NCI-H2171 (cell line): Measurements from ENCODE around the gene PCNT.
A peak's percentile ranks its signal among the peaks of the same experiment; 100 is the strongest.

ENCODE experiments used
- DNase-seq: peaks from one replicate; lab custom pipeline; 2025; lab: John Stamatoyannopoulos, UW

Gene PCNT, protein sequence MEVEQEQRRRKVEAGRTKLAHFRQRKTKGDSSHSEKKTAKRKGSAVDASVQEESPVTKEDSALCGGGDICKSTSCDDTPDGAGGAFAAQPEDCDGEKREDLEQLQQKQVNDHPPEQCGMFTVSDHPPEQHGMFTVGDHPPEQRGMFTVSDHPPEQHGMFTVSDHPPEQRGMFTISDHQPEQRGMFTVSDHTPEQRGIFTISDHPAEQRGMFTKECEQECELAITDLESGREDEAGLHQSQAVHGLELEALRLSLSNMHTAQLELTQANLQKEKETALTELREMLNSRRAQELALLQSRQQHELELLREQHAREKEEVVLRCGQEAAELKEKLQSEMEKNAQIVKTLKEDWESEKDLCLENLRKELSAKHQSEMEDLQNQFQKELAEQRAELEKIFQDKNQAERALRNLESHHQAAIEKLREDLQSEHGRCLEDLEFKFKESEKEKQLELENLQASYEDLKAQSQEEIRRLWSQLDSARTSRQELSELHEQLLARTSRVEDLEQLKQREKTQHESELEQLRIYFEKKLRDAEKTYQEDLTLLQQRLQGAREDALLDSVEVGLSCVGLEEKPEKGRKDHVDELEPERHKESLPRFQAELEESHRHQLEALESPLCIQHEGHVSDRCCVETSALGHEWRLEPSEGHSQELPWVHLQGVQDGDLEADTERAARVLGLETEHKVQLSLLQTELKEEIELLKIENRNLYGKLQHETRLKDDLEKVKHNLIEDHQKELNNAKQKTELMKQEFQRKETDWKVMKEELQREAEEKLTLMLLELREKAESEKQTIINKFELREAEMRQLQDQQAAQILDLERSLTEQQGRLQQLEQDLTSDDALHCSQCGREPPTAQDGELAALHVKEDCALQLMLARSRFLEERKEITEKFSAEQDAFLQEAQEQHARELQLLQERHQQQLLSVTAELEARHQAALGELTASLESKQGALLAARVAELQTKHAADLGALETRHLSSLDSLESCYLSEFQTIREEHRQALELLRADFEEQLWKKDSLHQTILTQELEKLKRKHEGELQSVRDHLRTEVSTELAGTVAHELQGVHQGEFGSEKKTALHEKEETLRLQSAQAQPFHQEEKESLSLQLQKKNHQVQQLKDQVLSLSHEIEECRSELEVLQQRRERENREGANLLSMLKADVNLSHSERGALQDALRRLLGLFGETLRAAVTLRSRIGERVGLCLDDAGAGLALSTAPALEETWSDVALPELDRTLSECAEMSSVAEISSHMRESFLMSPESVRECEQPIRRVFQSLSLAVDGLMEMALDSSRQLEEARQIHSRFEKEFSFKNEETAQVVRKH (N-terminal part only)

DNA sequence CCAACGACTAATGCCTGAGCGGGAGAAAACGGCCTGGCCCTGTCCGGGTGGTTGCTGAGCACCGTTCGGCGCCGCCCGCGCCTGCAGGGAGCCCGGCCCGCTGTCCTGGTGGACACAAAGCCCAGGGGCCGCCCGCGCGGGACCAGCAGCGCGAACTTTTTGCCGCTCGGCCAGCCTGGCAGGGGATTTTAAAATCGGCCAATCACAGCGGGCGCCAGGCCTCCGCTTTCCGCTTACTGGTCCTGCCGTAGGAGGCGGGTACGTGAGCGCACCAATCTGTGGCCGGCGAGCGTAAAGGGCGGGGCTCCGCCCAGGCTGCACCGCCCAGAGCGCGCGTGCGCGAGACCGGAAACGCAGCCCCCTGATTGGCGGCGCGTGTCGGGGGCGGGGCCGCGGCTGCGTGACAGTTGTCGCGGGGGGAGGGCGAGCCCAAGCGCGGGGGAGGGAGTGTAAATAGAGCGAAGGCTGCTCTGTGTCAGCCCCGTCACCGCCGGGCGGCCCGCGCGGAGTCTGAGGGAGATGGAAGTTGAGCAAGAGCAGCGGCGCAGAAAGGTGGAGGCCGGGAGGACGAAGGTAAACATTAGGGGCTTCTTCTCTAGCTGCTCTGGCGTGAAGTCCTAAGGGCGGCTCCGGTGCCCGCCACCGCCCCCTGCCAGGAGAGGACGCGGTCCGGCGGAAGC, at the start of gene PCNT, which contains the start of gene C21orf58:
TSS of gene PCNT (plus strand) at position 447 of the 680 bp plus-strand sequence. CDS start at position 520, 73 bp downstream.
TSS of gene C21orf58 (minus strand) at position 161 of the 680 bp plus-strand sequence. CDS start 1,132 bp downstream, outside the sequence.
- peak; percentile 96 for DNase-seq

DNA sequence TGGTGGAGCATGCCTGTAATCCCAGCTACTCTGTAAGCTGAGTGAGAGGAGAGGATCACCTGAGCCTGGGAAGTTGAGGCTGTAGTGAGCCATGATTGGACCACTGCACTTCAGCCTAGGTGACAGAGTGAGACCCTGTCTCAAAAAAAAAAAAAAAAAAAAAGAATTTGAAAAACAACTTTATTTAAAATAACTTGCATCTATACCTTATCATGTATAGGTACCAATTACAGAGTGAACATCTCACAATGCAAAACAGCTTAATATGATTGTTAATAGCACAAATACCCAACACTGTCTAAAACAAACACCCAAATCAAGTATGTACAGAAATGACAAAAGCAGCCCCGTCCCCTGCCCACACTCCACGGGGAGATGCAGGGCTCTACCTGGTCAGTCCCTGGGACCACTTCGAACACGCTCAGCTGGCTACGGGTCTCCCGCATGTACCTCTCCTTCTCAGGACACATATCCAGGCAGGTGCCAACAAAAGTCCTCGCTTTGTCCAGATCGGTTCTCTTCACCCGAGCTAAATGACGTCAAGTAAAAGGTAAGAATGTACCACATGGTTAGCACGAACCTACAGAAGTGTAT, 49.1 kb upstream of the PCNT start:
- DNase-seq: no peak

DNA sequence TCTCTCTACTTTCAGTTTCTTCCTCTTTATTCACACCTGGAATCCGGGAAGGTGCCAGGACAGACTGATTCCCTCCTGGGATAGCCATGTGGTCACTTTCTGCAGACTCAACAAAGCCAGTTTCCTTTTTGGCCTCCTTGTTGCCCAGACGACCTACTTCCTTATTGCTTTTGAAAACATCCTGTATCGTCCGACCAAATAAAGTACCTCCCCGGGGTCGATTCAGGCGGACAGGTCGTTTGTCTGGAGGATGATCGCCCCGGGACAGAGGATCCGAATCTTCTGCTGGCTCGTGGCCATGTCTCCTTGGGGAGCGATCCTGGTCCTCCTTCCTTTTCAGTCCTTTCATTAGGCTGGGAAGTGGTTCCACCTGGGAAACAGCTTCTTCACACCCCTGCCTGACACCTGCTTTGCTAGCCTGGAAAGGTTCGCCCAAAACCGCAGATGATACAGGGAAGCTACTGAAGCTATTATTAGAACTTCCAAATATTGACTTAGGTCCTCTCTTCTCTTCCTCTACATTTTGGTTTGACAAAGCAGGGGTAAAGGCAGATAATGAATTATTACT, 39.8 kb upstream of the PCNT start:
- DNase-seq: no peak

DNA sequence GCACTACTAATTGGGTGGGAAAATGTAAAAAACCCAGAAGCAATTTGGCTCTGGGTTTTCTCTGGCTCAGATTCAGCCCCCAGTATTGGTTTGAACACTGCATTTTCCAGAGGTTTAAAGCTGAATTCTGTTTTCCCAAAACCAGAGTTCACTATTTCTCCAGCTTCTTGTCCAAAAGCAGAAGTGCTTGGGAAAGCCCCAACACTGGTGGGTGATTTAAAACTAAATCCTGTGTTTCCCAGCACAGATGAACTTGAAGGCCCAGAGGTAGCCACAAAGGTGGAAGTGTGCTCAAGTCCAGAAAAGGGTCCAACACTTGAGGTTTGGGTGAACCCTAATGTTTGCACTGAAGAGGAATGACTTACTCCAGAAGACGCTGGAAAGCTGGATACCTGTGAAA, 39.2 kb upstream of the PCNT start:
- DNase-seq: no peak

DNA sequence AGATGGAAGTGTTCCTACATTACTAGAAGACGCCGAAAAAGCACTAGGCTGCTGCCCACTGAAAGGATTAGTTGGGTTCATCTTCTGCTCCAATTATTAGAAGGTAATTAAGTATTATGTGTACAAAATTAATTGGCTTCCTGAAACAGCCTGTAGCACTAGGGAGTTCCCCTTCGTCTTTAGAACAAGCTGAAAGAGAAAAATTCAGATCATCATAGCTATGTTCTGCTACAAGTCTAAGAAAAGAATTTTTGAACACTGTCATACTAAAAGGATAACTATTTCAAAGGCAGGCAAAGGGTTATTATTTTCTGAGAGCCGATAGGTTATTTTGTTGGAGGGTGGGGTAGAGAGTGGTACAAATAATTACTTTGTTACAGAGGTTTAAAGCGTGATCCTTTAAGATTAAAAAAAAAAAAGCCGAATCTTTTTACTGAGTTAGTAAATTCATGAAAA, 38.7 kb upstream of the PCNT start, which contains the start of gene MCM3AP:
TSS of gene MCM3AP (minus strand) at position 406 of the 456 bp plus-strand sequence. CDS start at position 81, 325 bp downstream.
- DNase-seq: no peak

DNA sequence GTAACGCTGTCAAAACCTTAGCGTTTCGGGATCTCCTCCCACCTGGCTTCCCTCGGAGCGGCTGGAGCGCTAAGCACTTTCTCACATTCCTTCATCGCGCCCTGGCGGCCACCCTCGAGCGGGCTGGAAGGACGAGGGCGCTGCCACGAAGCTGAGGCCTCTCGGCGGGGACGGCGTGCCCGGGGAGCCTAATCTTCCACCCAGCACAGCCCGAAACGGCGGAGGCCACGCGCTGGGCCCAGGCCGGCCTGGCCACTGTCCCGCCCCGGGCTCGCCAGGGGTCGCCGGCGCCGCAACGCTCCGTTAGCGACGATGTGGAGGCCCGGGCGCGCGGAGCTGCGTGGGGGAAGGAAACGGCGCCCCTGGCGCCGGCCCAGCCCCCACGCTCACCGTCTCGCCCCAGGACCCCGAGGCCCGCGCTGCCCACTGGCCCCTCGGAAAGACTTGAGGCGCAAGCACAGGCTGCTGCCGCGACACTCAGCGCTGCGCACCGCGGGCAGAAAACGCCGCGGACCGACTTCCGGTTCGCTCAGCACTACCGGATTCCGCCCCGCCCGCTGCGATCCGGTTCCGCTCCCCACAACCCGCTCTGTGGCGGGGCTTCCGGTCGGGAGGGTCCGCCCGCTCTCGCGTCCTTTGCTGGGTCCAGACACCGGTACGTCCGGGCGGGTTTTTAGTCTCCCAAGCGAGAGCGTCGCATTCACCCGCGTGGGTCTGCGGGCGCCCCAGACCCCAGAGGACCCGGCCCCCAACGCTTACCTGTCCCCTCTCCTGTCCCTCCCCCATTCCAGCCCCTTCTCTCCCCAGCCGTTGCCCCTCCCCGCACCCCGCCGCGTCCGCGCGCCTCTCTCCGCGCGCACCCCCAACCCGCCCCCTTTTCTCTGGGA, 38.0 kb upstream of the PCNT start, which contains the start of gene YBEY:
TSS of gene YBEY (plus strand) at position 582 of the 887 bp plus-strand sequence. CDS start 572 bp downstream, outside the sequence.
- DNase-seq: peak; percentile 88

DNA sequence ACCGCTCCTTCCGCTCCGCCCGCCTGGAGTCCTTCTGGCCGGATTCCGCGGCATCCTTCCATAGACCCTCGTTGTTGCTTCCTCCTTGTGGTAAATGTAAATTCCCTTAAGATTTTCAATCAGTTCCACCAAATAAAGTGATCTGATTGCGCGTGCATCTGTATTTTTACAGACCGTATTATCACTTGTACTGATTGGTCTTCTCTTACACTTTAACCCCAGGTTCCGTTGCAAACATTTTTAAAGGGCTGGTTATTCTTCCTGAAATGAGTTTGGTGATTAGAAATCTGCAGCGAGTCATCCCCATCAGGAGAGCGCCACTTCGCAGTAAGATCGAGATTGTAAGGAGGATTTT, 37.3 kb upstream of the PCNT start:
- DNase-seq: no peak

DNA sequence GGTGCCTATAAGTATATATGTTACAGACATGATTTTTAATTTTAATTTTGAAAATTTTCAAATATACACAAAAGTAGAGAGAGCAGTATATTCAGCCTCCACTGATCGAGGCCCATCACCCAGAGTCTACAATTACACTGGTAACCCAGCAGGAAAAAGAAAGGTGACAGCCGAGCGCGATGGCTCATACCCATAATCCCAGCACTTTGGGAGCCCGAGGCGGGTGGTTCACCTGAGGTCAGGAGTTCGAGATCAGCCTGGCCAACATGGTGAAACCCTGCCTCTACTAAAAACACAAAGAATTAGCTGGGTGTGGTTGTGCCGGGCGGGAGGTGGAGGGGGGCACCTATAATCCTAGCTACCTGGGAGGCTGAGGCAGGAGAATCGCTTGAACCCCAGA, 36.4 kb upstream of the PCNT start:
- no peak for DNase-seq

DNA sequence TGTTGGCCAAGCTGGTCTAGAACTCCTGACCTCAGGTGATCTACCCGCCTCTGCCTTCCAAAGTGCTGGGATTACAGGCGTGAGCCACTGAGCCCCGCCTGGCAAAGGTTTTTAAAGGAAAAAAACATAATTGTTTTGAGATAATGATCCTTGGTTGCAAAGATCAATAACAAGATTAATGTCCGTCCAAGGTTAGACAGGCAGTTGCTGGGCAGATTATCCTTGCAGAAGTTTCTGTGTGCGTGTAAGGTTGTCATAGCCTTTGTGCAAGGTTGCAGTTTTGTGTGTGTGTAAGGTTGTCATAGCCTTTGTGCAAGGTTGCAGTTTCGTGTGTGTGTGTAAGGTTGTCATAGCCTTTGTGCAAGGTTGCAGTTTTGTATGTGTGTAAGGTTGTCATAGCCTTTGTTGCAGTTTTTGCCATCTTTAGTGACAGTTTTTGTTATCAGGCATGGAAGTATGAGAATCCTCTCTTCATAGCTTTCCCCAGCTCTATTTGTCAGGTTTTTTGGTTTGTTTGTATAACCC, 34.2 kb upstream of the PCNT start:
- DNase-seq: no peak

DNA sequence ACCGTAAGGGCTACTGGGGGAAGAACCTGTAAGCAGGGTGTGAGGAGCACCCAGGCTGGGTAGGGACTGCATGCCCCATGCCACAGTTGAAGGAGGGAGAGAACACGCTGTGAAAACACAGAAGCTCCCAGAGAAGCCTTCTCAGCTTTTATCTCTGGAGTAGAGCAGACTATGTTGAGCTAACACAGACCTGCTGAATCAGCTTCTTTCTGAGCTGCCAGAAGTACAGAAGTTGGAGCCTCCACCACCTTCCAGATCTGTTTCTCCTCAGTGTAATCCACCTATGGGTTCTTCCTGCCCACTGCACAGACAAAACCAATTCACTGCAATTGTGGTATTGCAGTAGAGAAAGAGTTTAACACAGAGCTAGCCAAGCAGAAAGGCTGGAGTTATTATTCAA, 32.4 kb upstream of the PCNT start:
- DNase-seq: no peak

DNA sequence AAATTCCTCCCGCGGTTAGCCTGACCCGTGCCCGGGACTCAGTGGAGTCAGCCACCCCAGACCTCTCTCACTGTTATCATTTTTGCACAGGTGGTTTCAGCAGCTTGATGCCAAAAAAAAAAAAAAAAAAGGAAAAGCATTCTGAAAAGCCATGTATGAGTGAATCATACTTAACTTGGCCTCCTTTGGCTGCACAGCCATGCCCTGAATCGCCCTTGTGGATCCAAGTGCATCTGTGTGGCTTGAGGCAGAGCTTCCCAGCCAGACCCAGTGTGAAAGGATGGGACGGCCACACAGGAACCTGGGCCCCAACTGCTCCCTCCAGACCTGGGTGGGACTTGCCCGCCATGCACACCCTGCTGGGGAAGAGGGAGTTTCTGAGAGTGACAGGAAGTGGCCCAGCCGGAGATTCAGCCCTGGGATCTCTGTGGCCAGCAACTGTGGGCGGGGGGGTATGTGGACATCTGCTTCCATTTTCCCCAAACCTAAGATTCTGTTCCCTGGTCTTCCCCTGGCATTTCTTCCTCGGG, 29.2 kb upstream of the PCNT start:
- DNase-seq: no peak

DNA sequence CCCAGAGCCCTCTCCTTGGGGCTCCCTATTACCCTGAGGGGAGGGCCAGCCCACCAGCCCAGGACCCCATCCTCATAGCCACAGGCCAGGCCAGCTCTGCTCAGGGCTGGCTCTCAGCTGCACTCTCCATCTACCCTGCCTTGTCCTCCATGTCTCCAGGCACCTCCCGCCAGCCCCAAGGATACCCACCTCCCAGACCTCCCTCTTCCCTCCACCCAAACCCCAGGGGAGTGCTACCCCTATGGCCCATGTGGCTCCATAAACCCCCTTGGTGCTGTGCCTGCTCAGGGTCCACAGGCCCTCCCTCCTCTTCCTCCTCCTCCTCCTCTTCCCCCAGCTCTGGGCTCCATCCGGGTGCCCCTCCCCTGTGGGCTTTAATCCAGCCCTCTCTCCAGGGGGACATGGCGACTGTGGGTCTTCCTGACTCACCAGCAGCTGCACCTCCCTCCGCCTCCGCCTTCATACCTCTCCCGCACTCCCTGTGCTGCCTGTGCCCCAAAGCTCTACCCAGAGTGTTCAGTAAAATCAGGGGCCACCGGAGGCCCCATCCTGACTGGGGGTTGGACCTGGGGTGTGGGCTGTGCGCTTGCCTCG, 28.7 kb upstream of the PCNT start:
- no peak for DNase-seq

DNA sequence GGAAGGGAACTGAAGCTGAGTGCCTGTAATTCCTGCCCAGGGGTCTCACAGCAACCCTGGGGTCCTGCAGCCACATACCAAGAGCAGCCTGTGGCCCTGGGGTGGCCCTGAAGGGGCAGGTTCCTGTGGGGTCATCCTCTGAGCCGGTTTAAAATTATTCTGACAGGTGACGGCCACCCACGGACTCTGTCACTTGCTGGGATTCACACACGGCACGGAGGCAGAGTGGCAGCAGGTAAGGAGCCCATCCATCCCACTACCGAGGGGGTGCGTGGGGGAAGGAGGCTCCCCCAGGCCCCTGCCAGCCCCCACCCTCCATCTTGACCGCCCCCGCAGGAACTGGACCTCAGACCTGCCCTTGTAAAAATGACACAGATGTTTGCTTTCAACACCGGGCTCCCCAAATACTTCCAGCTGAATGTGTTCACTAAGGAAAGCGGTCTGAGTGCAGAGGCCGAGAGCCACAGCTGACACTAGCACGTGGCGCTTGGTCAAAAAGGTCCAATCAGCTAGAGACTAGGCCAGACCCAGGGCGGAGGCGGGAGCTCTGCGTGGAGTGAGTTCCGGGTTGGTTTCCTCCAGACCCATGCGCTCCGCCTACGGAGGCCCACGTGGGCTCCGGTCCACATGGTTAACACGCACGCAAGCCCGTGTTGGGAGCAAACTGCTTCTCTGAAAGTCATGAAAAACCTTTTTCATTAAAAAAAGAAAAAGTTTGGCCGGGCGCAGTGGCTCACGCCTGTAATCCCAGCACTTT, 27.8 kb upstream of the PCNT start:
- DNase-seq: no peak

DNA sequence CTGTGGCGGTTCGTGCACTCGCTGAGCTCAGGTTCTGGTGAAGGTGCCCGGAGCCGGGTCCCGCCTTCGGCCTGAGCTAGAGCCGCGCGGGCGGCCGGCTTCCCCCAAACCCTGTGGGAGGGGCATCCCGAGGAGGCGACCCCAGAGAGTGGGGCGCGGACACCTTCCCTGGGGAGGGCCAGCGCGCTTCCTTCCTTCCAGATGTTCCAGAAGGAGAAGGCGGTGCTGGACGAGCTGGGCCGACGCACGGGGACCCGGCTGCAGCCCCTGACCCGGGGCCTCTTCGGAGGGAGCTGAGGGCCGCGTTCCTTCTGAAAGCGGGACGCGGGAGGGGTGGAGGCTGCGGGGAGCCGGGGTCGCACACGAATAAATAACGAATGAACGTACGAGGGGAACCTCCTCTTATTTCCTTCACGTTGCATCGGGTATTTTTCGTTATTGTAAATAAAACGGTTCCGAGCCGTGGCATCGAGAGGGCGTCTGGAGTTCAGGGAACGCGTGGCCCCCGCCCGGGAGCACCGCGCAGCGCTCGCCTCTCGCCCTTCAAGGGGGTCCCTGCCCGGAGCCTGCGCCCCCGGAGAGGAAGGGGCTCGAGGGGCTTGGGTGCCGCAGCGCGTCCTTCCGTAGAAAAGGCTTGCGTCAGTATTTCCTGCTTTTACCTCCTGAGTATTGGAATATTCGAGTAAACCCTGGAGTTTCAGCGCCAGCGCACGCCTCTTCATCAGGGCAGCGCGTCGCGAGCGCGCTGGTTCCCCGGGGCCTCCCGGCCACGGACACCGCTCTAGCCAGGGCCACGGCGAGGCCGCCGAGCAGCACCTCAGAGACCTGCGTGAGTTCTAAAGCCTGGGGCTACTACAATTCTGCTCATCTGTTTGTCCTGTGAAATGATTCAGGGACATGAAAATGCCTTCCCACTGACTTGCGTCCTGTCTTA, 26.4 kb upstream of the PCNT start:
- DNase-seq: no peak

DNA sequence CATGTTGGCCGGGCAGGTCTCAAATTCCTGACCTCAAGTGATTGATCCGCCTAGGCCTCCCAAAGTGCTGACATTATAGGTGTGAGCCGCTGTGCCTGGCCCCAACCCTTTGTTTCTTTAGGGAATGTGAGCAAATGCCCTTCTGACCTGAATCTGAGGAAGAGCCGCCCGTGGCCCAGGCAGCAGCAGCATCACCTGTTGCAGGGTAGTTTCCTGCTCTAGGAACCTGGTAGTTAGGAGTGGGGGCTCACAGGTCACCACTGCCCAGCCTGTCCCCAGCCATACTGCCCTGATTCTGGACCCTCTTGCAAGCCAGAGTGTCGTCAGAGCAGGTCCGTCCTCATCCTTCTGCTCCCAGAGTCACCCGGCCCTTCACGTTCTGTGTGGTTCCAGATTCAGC, 24.8 kb upstream of the PCNT start:
- no peak for DNase-seq

DNA sequence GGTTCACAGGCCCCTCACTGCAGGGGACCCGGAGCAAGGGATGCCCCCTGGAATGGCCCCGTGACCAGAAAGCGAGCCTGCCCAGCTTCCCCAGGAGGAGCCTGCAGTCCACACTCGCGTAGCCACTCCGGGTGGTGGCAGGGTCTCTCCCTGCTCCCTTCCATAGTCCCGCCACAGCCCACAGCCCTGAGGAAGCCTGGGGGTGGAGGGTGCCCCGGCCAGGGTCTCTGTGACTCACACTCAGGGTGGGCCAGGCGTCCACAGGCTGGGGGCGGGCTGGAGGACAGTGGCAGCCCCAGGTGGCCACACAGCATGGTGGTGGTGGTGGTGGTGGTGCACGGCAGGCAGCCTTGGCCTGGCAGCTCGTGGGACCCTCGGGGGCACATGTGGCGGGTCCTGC, 22.2 kb upstream of the PCNT start:
- DNase-seq: no peak

DNA sequence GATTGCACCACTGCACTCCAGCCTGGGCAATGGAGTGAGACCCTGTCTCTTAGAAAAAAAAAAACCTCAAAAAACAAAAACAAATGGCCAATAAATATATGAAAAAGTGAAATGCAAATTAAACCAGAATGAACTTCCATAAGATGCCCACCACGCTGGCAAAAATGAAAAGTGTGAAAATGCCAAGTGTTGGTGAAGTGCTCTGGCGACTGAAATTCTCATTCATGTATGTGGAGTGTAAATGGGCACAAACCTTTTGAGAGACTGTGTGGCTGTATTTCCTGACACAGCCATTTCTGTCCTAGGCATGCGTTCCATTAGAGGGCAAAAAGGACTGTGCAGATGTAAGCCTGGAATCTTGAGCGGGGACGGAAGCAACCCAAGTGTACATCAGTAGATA, 19.5 kb upstream of the PCNT start:
- DNase-seq: no peak
